ENCODE measurements around the gene FBXO7.
A peak's percentile ranks its signal among the peaks of the same experiment; 100 is the strongest.

Gene FBXO7

DNA sequence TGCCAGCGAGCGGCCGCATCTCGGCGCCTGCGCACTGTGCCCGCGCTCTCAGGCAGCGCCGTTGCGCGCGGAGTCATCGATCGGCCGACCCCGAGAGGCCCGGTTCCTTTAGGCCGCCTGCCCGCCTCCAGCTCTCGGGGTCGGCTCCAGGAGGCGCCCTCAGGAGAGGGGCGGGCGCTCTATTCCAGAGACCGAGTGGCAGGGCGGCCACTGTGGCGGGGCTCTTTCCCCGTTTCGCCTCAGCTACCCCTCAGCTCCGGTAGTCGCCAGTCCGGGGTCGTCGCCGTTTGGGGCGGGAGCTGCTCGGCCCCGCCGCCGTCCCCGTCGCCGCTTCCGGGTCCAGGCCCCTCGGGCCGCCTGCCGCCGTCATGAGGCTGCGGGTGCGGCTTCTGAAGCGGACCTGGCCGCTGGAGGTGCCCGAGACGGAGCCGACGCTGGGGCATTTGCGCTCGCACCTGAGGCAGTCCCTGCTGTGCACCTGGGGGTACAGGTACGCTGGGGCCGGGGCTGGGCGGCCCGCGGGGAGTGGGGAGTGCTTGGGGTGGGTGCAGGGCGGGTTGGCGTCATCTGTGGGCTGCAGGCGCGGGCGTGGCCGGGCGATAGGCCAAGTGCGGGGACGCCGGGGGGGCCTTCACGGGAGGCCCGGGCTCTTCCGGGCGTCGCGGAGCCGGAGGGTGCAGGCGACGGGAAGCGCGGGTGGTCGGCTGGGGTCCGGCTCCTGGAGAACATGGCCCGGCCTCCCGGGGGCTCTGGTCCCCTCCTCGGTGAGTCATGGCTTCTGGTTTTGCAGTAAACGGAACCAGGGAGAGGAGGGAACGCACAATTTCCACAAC is at the start of gene FBXO7:
Gene FBXO7, plus strand, starts transcription at position 177 of the 833 bp plus-strand sequence. Its CDS starts 192 bp downstream, at position 369.
- DNase-seq (ENCODE audit: low read depth): no peak
- no peak for TF ChIP-seq CTCF (IDR thresholded peaks at IDR 0.05; ENCODE audit: low read depth, low read length, missing control alignments)
- peak within 1 kb of the TSS; percentile 93 for H3K4me3 ChIP-seq (ENCODE audit: low read depth, low read length)

DNA sequence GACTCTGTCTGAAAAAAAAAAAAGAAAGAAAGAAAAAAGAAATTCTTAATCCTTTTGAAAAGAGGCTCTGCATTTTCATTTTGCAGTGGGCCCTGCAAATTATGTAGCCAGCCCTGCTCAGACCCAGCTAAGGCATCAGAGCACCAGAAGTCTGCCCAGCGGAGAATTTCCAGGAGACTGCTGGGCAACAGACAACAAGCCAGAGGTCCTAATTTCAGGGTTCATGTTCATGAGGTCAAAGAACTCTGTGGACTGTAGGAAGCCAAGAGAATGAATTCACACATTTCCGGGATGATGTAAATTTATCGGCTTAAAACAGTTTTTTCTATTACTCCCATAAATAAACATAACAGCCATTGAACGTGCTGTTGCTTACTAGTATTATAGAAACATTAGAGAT is 47.7 kb upstream of the FBXO7 start:
- TF ChIP-seq CTCF (IDR thresholded peaks at IDR 0.05; ENCODE audit: low read depth, low read length, missing control alignments): no peak
- no peak overlapping the region for H3K4me3 ChIP-seq (ENCODE audit: low read depth, low read length)
- DNase-seq (ENCODE audit: low read depth): no peak

DNA sequence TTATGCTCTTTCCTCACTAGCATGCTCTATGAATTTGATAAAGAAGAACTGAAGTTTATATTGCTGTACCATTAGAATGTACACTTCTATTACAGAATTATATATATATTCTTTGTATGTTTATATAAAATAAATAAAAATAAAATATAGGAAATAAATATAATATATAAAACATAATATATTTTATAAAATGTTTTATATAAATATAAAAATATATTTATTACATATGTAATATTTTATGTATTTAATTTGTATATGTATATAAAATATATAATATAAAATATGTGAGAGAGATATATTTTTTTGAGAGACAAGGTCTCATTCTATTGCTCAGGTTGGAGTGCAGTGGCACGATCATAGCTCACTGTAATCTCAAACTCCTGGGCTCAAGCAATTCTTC is 44.3 kb upstream of the FBXO7 start:
- no peak for DNase-seq (ENCODE audit: low read depth)
- H3K4me3 ChIP-seq (ENCODE audit: low read depth, low read length): no peak overlapping the region
- no peak for TF ChIP-seq CTCF (IDR thresholded peaks at IDR 0.05; ENCODE audit: low read depth, low read length, missing control alignments)

DNA sequence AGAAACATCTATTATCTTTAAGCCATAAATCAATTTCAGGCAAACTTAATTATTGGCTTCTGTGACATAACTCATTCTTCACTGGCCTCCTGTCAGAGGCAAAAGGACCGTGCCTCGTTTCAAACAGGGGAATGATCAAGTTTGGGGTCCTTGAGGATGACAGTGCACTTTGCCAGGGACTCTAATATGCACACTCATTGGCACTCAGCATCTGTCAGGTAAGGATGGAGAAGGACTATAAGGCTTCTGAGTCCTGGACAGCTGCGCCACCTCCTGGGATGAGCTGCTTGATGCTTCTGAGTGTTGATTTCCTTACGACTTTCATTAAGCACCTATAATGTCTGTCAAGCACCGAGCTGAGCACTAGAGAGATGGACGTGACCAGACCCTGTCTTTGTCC is 30.5 kb upstream of the FBXO7 start:
- peak; percentile 54 for TF ChIP-seq CTCF (IDR thresholded peaks at IDR 0.05; ENCODE audit: low read depth, low read length, missing control alignments)
- no peak for DNase-seq (ENCODE audit: low read depth)
- no peak overlapping the region for H3K4me3 ChIP-seq (ENCODE audit: low read depth, low read length)

- DNase-seq (ENCODE audit: low read depth): no peak
- no peak for TF ChIP-seq CTCF (IDR thresholded peaks at IDR 0.05; ENCODE audit: low read depth, low read length, missing control alignments)
- no peak overlapping the region for H3K4me3 ChIP-seq (ENCODE audit: low read depth, low read length)
Observed at GRCh38 chr22:32446321-32446720, 28.3 kb upstream of the FBXO7 start.

GRCh38 chr22:32448980-32449379 is 25.6 kb upstream of the FBXO7 start:
- DNase-seq (ENCODE audit: low read depth): no peak
- no peak for TF ChIP-seq CTCF (IDR thresholded peaks at IDR 0.05; ENCODE audit: low read depth, low read length, missing control alignments)
- no peak overlapping the region for H3K4me3 ChIP-seq (ENCODE audit: low read depth, low read length)

GRCh38 chr22:32457031-32457430 is 17.6 kb upstream of the FBXO7 start:
- DNase-seq (ENCODE audit: low read depth): no peak
- no peak for TF ChIP-seq CTCF (IDR thresholded peaks at IDR 0.05; ENCODE audit: low read depth, low read length, missing control alignments)
- H3K4me3 ChIP-seq (ENCODE audit: low read depth, low read length): no peak overlapping the region

Data from GM12864 (cell line).